Keratinocyte (primary cell): Measurements from ENCODE around the gene FUZ. TPM values are rescaled to one million over a fixed set of nuclear protein-coding genes. Genes with fewer than 3 reads are reported as not detected.

Experiments
- DNase-seq: peaks from one replicate; pipeline ENCODE4 v3.0.0-alpha.2; 2011; ENCODE audit warnings: low read depth, missing footprints, low spot score
- FAIRE-seq: peaks from 2 replicates; lab custom pipeline; 2011; peaks lifted over from hg19 to GRCh38; lab: Jason Lieb, UNC
- H2AFZ ChIP-seq: 2 replicates; pipeline ENCODE4 v1.6.0; 2012; ENCODE audit warnings: low read length, control low read depth, inconsistent platforms; ENCODE audit not compliant: control insufficient read depth
- H3K27ac ChIP-seq: 2 replicates; pipeline ENCODE4 v1.5.1; 2011; ENCODE audit warnings: low read length; ENCODE audit not compliant: control insufficient read depth, insufficient read depth
- H3K27me3 ChIP-seq: 3 replicates; pipeline ENCODE4 v1.6.0; 2011; ENCODE audit warnings: low read length; ENCODE audit not compliant: control insufficient read depth, insufficient read depth; ENCODE audit errors: extremely low read depth
- H3K36me3 ChIP-seq, 2 experiments: 2 replicates in 1 of 2; 3 replicates in 1 of 2; pipeline ENCODE4 v1.5.1; 2011; ENCODE audit warnings: low read length in 2 of 2, mild to moderate bottlenecking in 1 of 2; ENCODE audit not compliant: control insufficient read depth in 2 of 2, insufficient read depth in 2 of 2; ENCODE audit errors: extremely low read depth in 1 of 2
- H3K4me1 ChIP-seq: 3 replicates; pipeline ENCODE4 v1.5.1; 2011; ENCODE audit warnings: low read length; ENCODE audit not compliant: control insufficient read depth, insufficient read depth; ENCODE audit errors: extremely low read depth
- H3K4me2 ChIP-seq: 3 replicates; pipeline ENCODE4 v1.6.0; 2011; ENCODE audit warnings: low read depth, low read length; ENCODE audit not compliant: control insufficient read depth, insufficient read depth; ENCODE audit errors: extremely low read depth
- H3K4me3 ChIP-seq, 3 experiments: fragments of 200-600 bp in 1 of 3; sonication (generic) in 1 of 3; 2 replicates in 2 of 3; 3 replicates in 1 of 3; pipeline ENCODE4 v1.5.1; 2011 to 2016; ENCODE audit warnings: low read length in 3 of 3, mild to moderate bottlenecking in 3 of 3, control low read depth in 2 of 3, inconsistent platforms in 1 of 3, low read depth in 1 of 3, mixed read lengths in 1 of 3, mixed run types in 1 of 3, moderate library complexity in 1 of 3; ENCODE audit not compliant: control insufficient read depth in 2 of 3, insufficient read depth in 2 of 3; ENCODE audit errors: extremely low read depth in 1 of 3
- H3K79me2 ChIP-seq: 2 replicates; pipeline ENCODE4 v1.6.0; 2012; ENCODE audit warnings: low read length; ENCODE audit not compliant: control insufficient read depth, insufficient read depth
- H3K9ac ChIP-seq: 3 replicates; pipeline ENCODE4 v1.6.0; 2011; ENCODE audit warnings: low read length; ENCODE audit not compliant: control insufficient read depth, insufficient read depth; ENCODE audit errors: extremely low read depth
- H3K9me1 ChIP-seq: 3 replicates; pipeline ENCODE4 v1.6.0; 2011; ENCODE audit warnings: low read length; ENCODE audit not compliant: control insufficient read depth, insufficient read depth; ENCODE audit errors: extremely low read depth
- H3K9me3 ChIP-seq: 2 replicates; pipeline ENCODE4 v1.5.1; 2012; ENCODE audit warnings: low read depth, low read length; ENCODE audit not compliant: control insufficient read depth
- H4K20me1 ChIP-seq: 3 replicates; pipeline ENCODE4 v1.6.0; 2011; ENCODE audit warnings: low read length; ENCODE audit not compliant: control insufficient read depth, insufficient read depth; ENCODE audit errors: extremely low read depth
- EZH2 ChIP-seq: IDR thresholded peaks from one replicate; pipeline ENCODE4 v1.6.1; 2012; ENCODE audit warnings: inconsistent platforms, mild to moderate bottlenecking, low read length, moderate library complexity
- dilution Hi-C: fragments of 300-500 bp; cut with MboI; formaldehyde crosslinking; loops from one replicate; pipeline ENCODE4 v1.7.0; 2020; ENCODE audit warnings: low sequenced_read_pairs; ENCODE audit not compliant: extremely low pct_ligation_motif_present
- polyA plus RNA-seq, 5 experiments: library from polyadenylated mRNA; depleted of rRNA in 3 of 5; stranded (reverse) in 3 of 5; stranded (forward) in 1 of 5; unstranded in 1 of 5; fragments of >200 nt; gene quantifications; 1 replicate in 1 of 5; 2 replicates in 3 of 5; 3 replicates in 1 of 5; pipeline versions ENCODE4 v1.2.1 to v1.2.3, GENCODE V29; 2011 to 2012; ENCODE audit warnings: missing spikeins in 2 of 5, low read depth in 1 of 5, low replicate concordance in 1 of 5
- TF ChIP-seq, protein P1 (sequence below), 3 experiments: IDR thresholded peaks in 1 of 3; conservative IDR thresholded peaks in 1 of 3; optimal IDR thresholded peaks in 1 of 3; 2 replicates in 2 of 3; 3 replicates in 1 of 3; pipeline versions ENCODE3 to v1.5.1; 2011; ENCODE audit warnings: low read length in 3 of 3, mild to moderate bottlenecking in 3 of 3, moderate library complexity in 2 of 3, control low read depth in 1 of 3, inconsistent platforms in 1 of 3; ENCODE audit not compliant: insufficient read depth in 2 of 3; ENCODE audit errors: extremely low read depth in 1 of 3

Gene FUZ
- polyA plus RNA-seq, 1 donor (not counting 4 experiments of a cell fraction or from before 2014, with no cell fraction given), result 3.7 TPM

GRCh38 chr19:49832556-49832955, 19.5 kb upstream of the FUZ start:
- peaks cover 19 to 47% of the 10 kb centered on the region in 2 experiments for H3K36me3 ChIP-seq
- no peak for FAIRE-seq
- H4K20me1 ChIP-seq, result no peaks in the 10 kb centered on the region

GRCh38 chr19:49831592-49831991, 18.5 kb upstream of the FUZ start:
- H3K9me1 ChIP-seq, result no peaks in the 10 kb centered on the region
- H3K9me3 ChIP-seq, result no peaks in the 10 kb centered on the region
- no peak overlapping the region for H3K4me2 ChIP-seq
- H3K36me3 ChIP-seq, result peaks cover 14 to 52% of the 10 kb centered on the region in 2 experiments
- H3K9ac ChIP-seq, result no peak overlapping the region
- TF ChIP-seq EZH2, result no peak
- TF ChIP-seq, protein P1, sequence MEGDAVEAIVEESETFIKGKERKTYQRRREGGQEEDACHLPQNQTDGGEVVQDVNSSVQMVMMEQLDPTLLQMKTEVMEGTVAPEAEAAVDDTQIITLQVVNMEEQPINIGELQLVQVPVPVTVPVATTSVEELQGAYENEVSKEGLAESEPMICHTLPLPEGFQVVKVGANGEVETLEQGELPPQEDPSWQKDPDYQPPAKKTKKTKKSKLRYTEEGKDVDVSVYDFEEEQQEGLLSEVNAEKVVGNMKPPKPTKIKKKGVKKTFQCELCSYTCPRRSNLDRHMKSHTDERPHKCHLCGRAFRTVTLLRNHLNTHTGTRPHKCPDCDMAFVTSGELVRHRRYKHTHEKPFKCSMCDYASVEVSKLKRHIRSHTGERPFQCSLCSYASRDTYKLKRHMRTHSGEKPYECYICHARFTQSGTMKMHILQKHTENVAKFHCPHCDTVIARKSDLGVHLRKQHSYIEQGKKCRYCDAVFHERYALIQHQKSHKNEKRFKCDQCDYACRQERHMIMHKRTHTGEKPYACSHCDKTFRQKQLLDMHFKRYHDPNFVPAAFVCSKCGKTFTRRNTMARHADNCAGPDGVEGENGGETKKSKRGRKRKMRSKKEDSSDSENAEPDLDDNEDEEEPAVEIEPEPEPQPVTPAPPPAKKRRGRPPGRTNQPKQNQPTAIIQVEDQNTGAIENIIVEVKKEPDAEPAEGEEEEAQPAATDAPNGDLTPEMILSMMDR (optimal IDR thresholded peaks at IDR 0.05 in 1 of 3, IDR thresholded peaks at IDR 0.05 in 1 of 3, conservative IDR thresholded peaks at IDR 0.05 in 1 of 3; ENCODE audit: extremely low read depth in 1 of 3, insufficient read depth in 2 of 3, low read length in 3 of 3), result no peak
- FAIRE-seq, result no peak
- no peak for DNase-seq
- no peak overlapping the region for H3K4me3 ChIP-seq
- no peak overlapping the region for H2AFZ ChIP-seq
- no peaks in the 10 kb centered on the region for H3K27me3 ChIP-seq
- no peaks in the 10 kb centered on the region for H3K79me2 ChIP-seq
- H4K20me1 ChIP-seq, result no peaks in the 10 kb centered on the region
- H3K4me1 ChIP-seq, result no peaks in the 10 kb centered on the region
- H3K27ac ChIP-seq, result no peak overlapping the region
- dilution Hi-C loops, result no loop called here

More at GRCh38 chr19:49832556-49832955, 19.5 kb upstream of the FUZ start:
- H3K4me1 ChIP-seq, result no peaks in the 10 kb centered on the region
- no peaks in the 10 kb centered on the region for H3K79me2 ChIP-seq
- H3K9ac ChIP-seq, result no peak overlapping the region
- no peak overlapping the region for H2AFZ ChIP-seq
- no peaks in the 10 kb centered on the region for H3K27me3 ChIP-seq
- H3K9me1 ChIP-seq, result no peaks in the 10 kb centered on the region
- no peaks in the 10 kb centered on the region for H3K9me3 ChIP-seq
- dilution Hi-C loops, result no loop called here
- no peak overlapping the region for H3K4me3 ChIP-seq
- no peak for DNase-seq
- H3K4me2 ChIP-seq, result no peak overlapping the region
- no peak overlapping the region for H3K27ac ChIP-seq
- TF ChIP-seq EZH2, result no peak
- TF ChIP-seq, protein P1 (optimal IDR thresholded peaks at IDR 0.05 in 1 of 3, IDR thresholded peaks at IDR 0.05 in 1 of 3, conservative IDR thresholded peaks at IDR 0.05 in 1 of 3; ENCODE audit: extremely low read depth in 1 of 3, insufficient read depth in 2 of 3, low read length in 3 of 3), result no peak
